AG04450 (cell line): Measurements from ENCODE around the gene TICRR. TPM values are rescaled to one million over a fixed set of nuclear protein-coding genes. Genes with fewer than 3 reads are reported as not detected.

ENCODE experiments used
- CTCF ChIA-PET: fragments of 300-600, 350-600 bp; formaldehyde crosslinking; extraction: SDS; loops from one replicate; lab custom pipeline; 2022; ENCODE audit warnings: antibody characterized with exemption, inconsistent platforms; lab: Charles Lee
- POLR2A ChIA-PET: fragments of 350-600 bp; formaldehyde crosslinking; extraction: SDS; loops from one replicate; lab custom pipeline; 2021; ENCODE audit warnings: antibody characterized with exemption, inconsistent platforms; lab: Yijun Ruan, JAX
- DNase-seq: peaks from one replicate; pipeline ENCODE4 v3.0.0-alpha.2; 2011; ENCODE audit warnings: low read depth, low spot score
- H3K27ac ChIP-seq: one replicate; pipeline ENCODE4 v1.5.1; 2012; ENCODE audit warnings: low read depth, low read length, control low read depth
- H3K27me3 ChIP-seq: one replicate; pipeline ENCODE4 v1.6.0; 2012; ENCODE audit warnings: low read length; ENCODE audit not compliant: control insufficient read depth, insufficient read depth
- H3K4me3 ChIP-seq: 2 replicates; pipeline ENCODE4 v1.5.1; 2011; ENCODE audit warnings: mild to moderate bottlenecking, low read depth, low read length, control low read depth
- H3K9me3 ChIP-seq: 2 replicates; pipeline ENCODE4 v1.5.1; 2012; ENCODE audit warnings: low read length; ENCODE audit not compliant: control insufficient read depth, insufficient read depth
- polyA plus RNA-seq: library from polyadenylated mRNA; depleted of rRNA; stranded (reverse); fragments of >200 nt; gene quantifications from 2 replicates; pipeline ENCODE4 v1.2.3, GENCODE V29; 2011
- TF ChIP-seq, protein P1 (sequence below): IDR thresholded peaks from 2 replicates; pipeline ENCODE4 v1.5.1; 2011; ENCODE audit warnings: low read depth, low read length, control low read depth, inconsistent platforms

Gene TICRR
- polyA plus RNA-seq, 1 experiment, result 1.3 TPM

DNA sequence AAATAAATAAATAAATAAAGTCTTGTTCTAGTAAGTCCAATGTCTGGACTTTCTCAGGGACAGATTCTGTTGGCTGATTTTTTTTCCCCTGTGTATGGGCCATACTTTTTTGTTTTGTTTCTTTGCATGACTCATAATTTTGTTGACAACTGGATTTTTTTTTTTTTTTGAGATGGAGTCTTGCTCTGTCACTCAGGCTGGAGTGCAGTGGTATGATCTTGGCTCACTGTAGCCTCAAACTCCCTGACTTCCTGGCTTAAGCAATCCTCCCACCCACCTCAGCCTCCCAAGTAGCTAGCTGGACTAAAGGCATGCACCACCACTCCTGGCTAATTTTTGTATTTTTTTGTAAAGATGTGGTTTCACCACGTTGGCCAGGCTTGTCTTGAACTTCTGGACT is 38.9 kb downstream of the TICRR start:
- CTCF ChIA-PET, result no interaction called here

DNA sequence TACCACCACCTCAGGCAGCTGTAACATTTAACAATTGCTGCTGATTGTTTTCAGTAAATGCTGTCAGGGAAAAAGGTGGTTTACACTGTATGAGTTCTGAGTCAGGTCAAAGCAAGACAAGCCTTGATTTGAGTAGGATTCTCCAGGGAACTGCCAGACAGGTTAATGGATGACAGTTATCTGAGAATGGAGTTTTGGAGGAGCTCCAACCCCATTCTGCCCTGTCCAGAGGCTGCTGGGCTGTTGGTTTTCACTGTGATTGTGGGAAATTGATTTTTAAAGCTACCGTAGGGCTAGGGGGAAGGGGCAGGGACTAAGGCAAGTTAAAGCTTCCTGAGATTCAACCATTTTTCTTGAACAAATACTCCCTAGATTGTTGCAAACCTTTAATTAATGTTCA is 39.9 kb downstream of the TICRR start:
- Histone ChIP-seq H3K4me3 (no peak overlapping the region), H3K27ac (no peak overlapping the region), H3K9me3 (no peaks in the 10 kb centered on the region), H3K27me3 (no peaks in the 10 kb centered on the region)
- POLR2A ChIA-PET, result no interaction called here
- CTCF ChIA-PET, result no interaction called here
- TF ChIP-seq, protein P1, sequence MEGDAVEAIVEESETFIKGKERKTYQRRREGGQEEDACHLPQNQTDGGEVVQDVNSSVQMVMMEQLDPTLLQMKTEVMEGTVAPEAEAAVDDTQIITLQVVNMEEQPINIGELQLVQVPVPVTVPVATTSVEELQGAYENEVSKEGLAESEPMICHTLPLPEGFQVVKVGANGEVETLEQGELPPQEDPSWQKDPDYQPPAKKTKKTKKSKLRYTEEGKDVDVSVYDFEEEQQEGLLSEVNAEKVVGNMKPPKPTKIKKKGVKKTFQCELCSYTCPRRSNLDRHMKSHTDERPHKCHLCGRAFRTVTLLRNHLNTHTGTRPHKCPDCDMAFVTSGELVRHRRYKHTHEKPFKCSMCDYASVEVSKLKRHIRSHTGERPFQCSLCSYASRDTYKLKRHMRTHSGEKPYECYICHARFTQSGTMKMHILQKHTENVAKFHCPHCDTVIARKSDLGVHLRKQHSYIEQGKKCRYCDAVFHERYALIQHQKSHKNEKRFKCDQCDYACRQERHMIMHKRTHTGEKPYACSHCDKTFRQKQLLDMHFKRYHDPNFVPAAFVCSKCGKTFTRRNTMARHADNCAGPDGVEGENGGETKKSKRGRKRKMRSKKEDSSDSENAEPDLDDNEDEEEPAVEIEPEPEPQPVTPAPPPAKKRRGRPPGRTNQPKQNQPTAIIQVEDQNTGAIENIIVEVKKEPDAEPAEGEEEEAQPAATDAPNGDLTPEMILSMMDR, result no peak
- no peak for DNase-seq

More for the DNA sequence above, 38.9 kb downstream of the TICRR start:
- TF ChIP-seq, protein P1, result no peak
- H3K9me3 ChIP-seq, result no peaks in the 10 kb centered on the region
- no peak for DNase-seq
- H3K27me3 ChIP-seq, result no peaks in the 10 kb centered on the region
- no peak overlapping the region for H3K27ac ChIP-seq
- POLR2A ChIA-PET, result no interaction called here
- no peak overlapping the region for H3K4me3 ChIP-seq

DNA sequence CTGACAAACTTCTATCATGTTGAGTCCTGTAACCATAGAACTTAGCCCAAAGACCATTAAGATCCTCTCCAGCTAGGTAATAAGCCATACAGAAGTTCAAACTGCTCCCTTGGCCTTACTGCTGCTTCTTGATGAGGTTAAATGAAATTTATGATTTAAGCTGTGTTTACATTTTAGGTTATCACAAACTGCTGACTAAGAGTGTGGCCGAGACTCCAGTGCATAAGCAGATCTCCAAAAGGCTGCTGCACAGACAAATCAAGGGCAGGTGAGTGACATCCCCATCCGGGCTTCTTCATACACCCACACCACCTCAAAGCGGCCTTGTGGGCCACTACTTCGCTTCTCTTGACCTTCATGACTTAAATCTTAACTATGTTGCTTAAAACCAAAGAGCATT is 41.0 kb downstream of the TICRR start:
- Histone ChIP-seq H3K27me3 (no peaks in the 10 kb centered on the region), H3K9me3 (no peaks in the 10 kb centered on the region), H3K4me3 (no peak overlapping the region), H3K27ac (no peak overlapping the region)
- TF ChIP-seq, protein P1, result no peak
- no peak for DNase-seq
- ChIA-PET CTCF (no interaction called here), POLR2A (no interaction called here)

DNA sequence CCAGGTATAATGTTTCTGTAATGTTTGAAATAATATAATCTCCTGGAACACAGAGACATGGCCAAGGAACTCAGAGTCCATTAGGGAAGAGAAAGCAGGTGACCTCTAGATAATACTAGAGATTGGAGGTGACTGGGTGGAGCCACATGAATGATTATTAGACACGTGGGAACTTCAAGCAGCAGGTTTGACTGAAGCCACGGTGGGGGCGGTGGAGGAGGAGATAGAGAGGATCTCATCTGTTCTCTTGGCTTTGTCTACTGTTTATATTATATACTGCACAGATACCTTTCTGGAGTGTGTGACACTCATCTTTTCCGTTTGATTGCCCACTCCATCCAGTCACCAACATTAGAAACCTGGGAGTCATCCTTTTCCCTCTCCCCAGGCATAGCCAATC is 46.3 kb downstream of the TICRR start:
- ChIA-PET CTCF (no interaction called here), POLR2A (no interaction called here)
- no peak for DNase-seq
- H3K27ac ChIP-seq, result no peak overlapping the region
- no peaks in the 10 kb centered on the region for H3K9me3 ChIP-seq
- H3K4me3 ChIP-seq, result no peak overlapping the region
- TF ChIP-seq, protein P1, result no peak
- H3K27me3 ChIP-seq, result no peaks in the 10 kb centered on the region

DNA sequence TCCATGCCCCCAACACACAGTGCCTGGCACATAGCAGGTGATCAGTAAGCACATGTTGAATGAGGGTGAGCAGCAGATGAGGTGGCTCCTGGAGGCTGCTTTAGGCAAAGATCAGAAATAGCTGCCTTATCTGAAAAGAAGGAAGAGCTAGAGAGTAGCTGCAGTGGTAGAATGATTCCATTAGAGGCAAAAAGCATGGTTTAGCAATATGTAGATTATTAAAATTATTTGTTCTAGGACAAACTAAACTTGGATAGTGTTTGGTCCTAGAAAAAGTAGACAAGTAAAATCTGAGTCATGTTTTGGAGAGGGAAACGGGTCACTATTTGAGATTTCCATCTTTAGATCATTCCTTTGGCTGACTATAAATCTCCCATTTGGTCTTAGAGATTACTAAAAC is 47.9 kb downstream of the TICRR start:
- DNase-seq, result no peak
- ChIA-PET POLR2A (no interaction called here), CTCF (interaction anchor here (1.4 kb wide), 1 partner anchor 23 kb away, joined by 4 read pairs; no protein-coding TSS in a partner anchor)
- no peaks in the 10 kb centered on the region for H3K9me3 ChIP-seq
- TF ChIP-seq, protein P1, result no peak
- H3K27ac ChIP-seq, result no peak overlapping the region
- H3K27me3 ChIP-seq, result no peaks in the 10 kb centered on the region
- H3K4me3 ChIP-seq, result no peak overlapping the region
